B cell (primary cell): ENCODE results near the gene LSP1.

Experiments used
- CTCF ChIP-seq: fragments of 200-600 bp; IDR thresholded peaks from one replicate; pipeline ENCODE4 v1.8.0; 2022; ENCODE audit warnings: antibody characterized with exemption, mild to moderate bottlenecking
- EZH2 ChIP-seq: IDR thresholded peaks from 2 replicates; pipeline ENCODE4 v1.6.1; 2012; ENCODE audit warnings: borderline replicate concordance, low read depth, mild to moderate bottlenecking, moderate library complexity, low read length; ENCODE audit not compliant: insufficient read depth, poor library complexity, severe bottlenecking

- no peak for TF ChIP-seq CTCF
- no peak for TF ChIP-seq EZH2
Measured at GRCh38 chr11:1924646-1925372, 71.9 kb downstream of the LSP1 start.
